Subcutaneous adipose tissue (tissue), 4 donors: ENCODE results near the gene BOD1L1. TPM values are rescaled to one million over a fixed set of nuclear protein-coding genes. Genes with fewer than 3 reads are reported as not detected.

Experiments used
- CTCF ChIP-seq: fragments of 450-650 bp; IDR thresholded peaks from one replicate; pipeline ENCODE4 v1.5.1; 2016; ENCODE audit warnings: low read depth, mild to moderate bottlenecking, control low read depth, antibody characterized with exemption, moderate library complexity
- total RNA-seq, 4 donors: library from RNA; depleted of rRNA; stranded (reverse); fragments of >200 nt; gene quantifications; one replicate each; pipeline ENCODE4 v1.1.0, GENCODE V29; 2016

The BOD1L1 gene
- 10 to 100 TPM; 41.1 to 51.4 (median 43.1) TPM for total RNA-seq

GRCh38 chr4:13627606-13628311 is at the start of gene BOD1L1:
Gene BOD1L1 (minus strand): TSS chr4:13627725. CDS start chr4:13627587, 138 bp downstream.
- no peak for TF ChIP-seq CTCF

GRCh38 chr4:13674971-13675370 is 47.4 kb upstream of the BOD1L1 start:
- TF ChIP-seq CTCF, result no peak

GRCh38 chr4:13673167-13673566 is 45.6 kb upstream of the BOD1L1 start:
- TF ChIP-seq CTCF, result no peak

- TF ChIP-seq CTCF, result no peak
Observed at GRCh38 chr4:13670456-13671160, 43.1 kb upstream of the BOD1L1 start.

GRCh38 chr4:13665701-13666660 is 38.5 kb upstream of the BOD1L1 start:
- no peak for TF ChIP-seq CTCF

- TF ChIP-seq CTCF, result no peak
Observed at GRCh38 chr4:13659341-13660070, 32.0 kb upstream of the BOD1L1 start.
